NT2/D1 (cell line): ENCODE data around the gene CTSV.
"Not testable (repeated sequence)": the region's sequence is repeated elsewhere in the genome, so short reads cannot be mapped to it uniquely, and the experiment has no call there.

Source experiments
- DNase-seq: peaks from one replicate; pipeline ENCODE4 v3.0.0-alpha.2; 2011; ENCODE audit warnings: low read depth, low spot score
- H3K27me3 ChIP-seq: 2 replicates; pipeline ENCODE4 v1.6.0; 2011; ENCODE audit warnings: mild to moderate bottlenecking; ENCODE audit not compliant: insufficient read length, insufficient read depth
- H3K36me3 ChIP-seq: 2 replicates; pipeline ENCODE4 v1.6.1; 2011; ENCODE audit warnings: mild to moderate bottlenecking, low read length, mixed read lengths; ENCODE audit not compliant: insufficient read depth, insufficient read length
- H3K4me1 ChIP-seq: 2 replicates; pipeline ENCODE4 v1.5.1; 2011; ENCODE audit not compliant: insufficient read depth, insufficient read length
- H3K4me3 ChIP-seq: 2 replicates; pipeline ENCODE4 v1.5.1; 2011; ENCODE audit warnings: low read depth; ENCODE audit not compliant: insufficient read length
- H3K9ac ChIP-seq: 2 replicates; pipeline ENCODE4 v1.6.0; 2011; ENCODE audit warnings: low read depth; ENCODE audit not compliant: insufficient read length
- H3K9me3 ChIP-seq: 2 replicates; pipeline ENCODE4 v1.5.1; 2011; ENCODE audit warnings: mild to moderate bottlenecking, low read length; ENCODE audit not compliant: insufficient read depth
- SUZ12 ChIP-seq: IDR thresholded peaks from 2 replicates; pipeline ENCODE4 v1.6.1; 2011; ENCODE audit not compliant: insufficient read length, insufficient read depth; ENCODE audit errors: extremely low read depth
- YY1 ChIP-seq: IDR thresholded peaks from 2 replicates; pipeline ENCODE4 v1.6.1; 2011; ENCODE audit not compliant: insufficient read length, insufficient read depth
- ZNF274 ChIP-seq: IDR thresholded peaks from 2 replicates; pipeline ENCODE4 v1.6.1; 2011; ENCODE audit warnings: mild to moderate bottlenecking, low read depth, low read length

Gene CTSV

DNA sequence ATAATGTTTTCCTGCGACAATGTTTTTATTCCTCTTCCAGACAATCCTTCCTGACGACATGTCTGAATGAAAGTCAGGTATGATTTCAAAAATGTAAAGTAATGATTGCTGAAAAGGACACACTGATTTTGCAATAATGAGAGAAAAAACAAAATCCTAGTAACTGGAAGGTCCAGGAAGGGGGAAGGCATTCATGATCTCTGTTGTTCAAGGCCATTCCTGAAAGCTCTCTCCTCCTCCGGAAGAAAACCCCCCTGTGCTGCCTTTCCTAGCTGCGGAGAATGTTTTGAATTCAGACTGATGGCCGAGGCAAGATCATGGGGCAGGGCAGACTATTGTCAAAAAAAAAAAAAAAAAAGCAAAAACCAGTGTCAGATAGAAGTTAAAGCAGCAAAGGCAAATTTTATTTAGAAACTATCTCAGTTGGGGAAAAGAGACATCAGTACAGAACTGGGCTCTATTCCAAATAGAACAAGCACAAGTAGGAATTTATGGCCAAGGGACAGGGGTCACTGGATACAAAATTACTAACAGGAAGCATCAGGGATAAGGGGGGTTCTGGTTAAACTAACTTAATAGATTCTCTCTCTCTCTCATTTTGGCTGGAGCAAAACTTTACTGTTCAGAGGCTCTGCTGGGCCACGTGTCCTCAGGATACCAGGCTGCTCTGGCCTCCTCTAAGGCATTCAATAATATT is 36.5 kb upstream of the CTSV start:
- no peak overlapping the region for H3K9ac ChIP-seq
- no peak for DNase-seq
- H3K4me3 ChIP-seq, result no peak overlapping the region
- no peak for TF ChIP-seq SUZ12
- no peak for TF ChIP-seq ZNF274
- TF ChIP-seq YY1, result no peak
- H3K9me3 ChIP-seq, result no peaks in the 10 kb centered on the region
- H3K27me3 ChIP-seq, result no peaks in the 10 kb centered on the region
- no peaks in the 10 kb centered on the region for H3K36me3 ChIP-seq
- peaks cover 8% of the 10 kb centered on the region for H3K4me1 ChIP-seq

DNA sequence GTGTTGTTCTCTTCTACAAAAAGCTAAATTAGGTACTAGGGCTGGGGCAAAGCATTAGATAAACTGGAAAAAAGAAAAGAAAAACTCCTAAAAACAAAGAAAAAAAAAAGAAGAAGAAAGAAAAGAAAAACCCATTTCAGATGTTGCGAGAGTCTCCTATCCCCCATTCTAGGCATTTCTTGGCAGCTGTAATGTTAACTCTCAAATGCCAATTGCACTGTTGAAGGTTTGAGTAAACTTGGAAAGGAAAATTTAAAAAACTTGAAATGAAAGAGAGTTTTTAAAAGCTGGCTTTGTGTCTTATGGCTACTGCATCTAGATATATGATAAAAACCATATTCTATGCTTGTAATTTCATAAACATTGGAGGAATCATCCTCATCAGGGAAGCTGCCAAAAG is 34.6 kb upstream of the CTSV start:
- TF ChIP-seq ZNF274, result no peak
- TF ChIP-seq YY1, result no peak
- TF ChIP-seq SUZ12, result no peak
- DNase-seq, result no peak

DNA sequence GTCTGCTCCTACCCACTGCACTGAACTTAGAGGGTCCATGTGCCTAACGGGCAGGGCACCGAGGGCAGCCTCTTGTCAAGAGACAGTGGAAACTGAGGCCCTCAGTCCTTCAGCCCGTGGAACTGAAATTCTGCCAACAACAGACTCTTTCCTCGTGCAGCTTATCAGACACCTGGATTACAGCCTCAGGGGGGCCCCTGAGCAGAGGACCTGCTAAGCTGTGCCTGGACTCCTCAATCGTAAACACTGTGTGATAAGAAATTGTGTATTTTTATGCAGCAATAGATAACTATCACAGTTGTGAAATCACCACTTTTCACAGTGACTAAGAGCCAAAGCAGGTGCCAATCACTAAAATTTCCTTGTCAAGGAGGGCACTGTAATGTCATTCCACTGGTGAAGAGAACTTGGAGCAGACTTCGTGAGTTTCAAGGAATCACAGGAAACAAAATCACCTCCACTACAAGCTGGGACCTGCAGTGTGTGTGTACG is 33.4 kb upstream of the CTSV start:
- TF ChIP-seq ZNF274, result no peak
- no peak for TF ChIP-seq SUZ12
- TF ChIP-seq YY1, result no peak
- Histone ChIP-seq H3K4me1 (peaks cover 6% of the 10 kb centered on the region), H3K4me3 (no peak overlapping the region), H3K9me3 (no peaks in the 10 kb centered on the region), H3K9ac (peak overlapping the region; percentile 44), H3K36me3 (no peaks in the 10 kb centered on the region), H3K27me3 (no peaks in the 10 kb centered on the region)
- DNase-seq, result no peak

More for the DNA sequence above, 34.6 kb upstream of the CTSV start:
- H3K4me1 ChIP-seq, result peaks cover 8% of the 10 kb centered on the region
- H3K9ac ChIP-seq, result no peak overlapping the region
- no peak overlapping the region for H3K4me3 ChIP-seq
- H3K27me3 ChIP-seq, result no peaks in the 10 kb centered on the region
- no peaks in the 10 kb centered on the region for H3K9me3 ChIP-seq
- H3K36me3 ChIP-seq, result no peaks in the 10 kb centered on the region

DNA sequence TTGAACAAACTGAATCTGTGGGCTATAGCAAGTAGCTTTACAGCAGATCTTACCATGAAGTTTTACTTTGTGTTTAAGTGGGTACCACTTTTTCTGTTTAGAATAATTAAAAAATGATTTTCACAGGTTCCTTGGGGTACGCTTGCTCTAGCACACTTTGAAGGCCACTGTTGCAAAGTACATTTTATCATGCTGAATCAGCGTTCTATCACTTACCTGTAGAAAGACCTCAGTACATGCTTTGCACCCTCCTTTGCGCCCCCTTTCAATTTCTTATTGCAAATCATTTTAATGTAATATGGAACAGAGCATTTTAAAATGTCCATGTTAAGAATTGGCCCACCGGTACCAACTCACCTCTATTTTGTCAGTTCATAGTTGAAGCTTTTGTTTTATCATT is 31.4 kb upstream of the CTSV start:
- H3K4me1 ChIP-seq, H3K27me3 ChIP-seq, H3K4me3 ChIP-seq, H3K36me3 ChIP-seq, H3K9ac ChIP-seq, DNase-seq, H3K9me3 ChIP-seq: not testable (repeated sequence)

DNA sequence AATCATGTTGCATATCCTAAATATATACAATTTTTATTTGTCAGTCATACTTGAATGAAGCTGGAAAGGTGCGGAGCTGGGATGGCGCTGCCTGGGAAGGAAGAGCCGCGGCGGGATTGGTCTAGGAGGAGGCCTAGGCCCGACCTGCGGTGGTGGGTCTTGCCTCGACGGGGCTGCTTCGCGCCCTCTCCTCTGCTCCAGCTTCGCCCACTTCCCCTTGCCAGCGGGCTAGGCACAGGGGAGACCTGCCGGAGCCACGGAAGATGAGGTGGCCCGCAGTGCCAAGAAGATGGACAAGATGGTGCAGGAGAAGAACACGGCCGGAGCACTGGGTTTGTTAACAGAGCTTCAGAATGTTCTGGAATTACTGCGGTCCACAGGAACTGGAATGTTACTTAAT is 28.5 kb upstream of the CTSV start:
- Histone ChIP-seq H3K4me3 (no peak overlapping the region), H3K4me1 (no peaks in the 10 kb centered on the region), H3K27me3 (no peaks in the 10 kb centered on the region), H3K36me3 (no peaks in the 10 kb centered on the region), H3K9me3 (no peaks in the 10 kb centered on the region), H3K9ac (no peak overlapping the region)
- no peak for TF ChIP-seq ZNF274
- TF ChIP-seq SUZ12, result no peak
- TF ChIP-seq YY1, result no peak
- no peak for DNase-seq

DNA sequence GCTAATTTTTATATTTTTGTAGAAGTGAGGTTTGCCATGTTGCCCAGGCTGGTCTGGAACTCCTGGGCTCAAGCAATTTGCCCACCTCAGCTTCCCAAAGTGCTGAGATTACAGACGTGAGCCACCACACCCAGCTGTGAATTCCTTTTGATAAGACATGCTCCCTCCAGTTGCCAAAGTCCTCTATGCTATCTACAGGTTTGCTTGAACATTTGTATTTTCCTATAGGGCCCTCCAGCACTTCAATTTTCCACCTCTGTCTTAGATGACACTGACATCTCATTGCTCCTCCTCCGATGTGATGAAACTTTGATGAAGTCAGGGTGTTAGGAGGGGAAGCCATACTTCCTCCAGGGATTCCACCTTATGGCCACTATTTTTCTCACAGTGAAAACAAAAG is 25.2 kb upstream of the CTSV start:
- no peak for DNase-seq
- TF ChIP-seq SUZ12 (no peak), YY1 (no peak), ZNF274 (no peak)
- Histone ChIP-seq H3K4me3 (no peak overlapping the region), H3K4me1 (no peaks in the 10 kb centered on the region), H3K9ac (no peak overlapping the region), H3K9me3 (no peaks in the 10 kb centered on the region), H3K27me3 (no peaks in the 10 kb centered on the region), H3K36me3 (no peaks in the 10 kb centered on the region)

DNA sequence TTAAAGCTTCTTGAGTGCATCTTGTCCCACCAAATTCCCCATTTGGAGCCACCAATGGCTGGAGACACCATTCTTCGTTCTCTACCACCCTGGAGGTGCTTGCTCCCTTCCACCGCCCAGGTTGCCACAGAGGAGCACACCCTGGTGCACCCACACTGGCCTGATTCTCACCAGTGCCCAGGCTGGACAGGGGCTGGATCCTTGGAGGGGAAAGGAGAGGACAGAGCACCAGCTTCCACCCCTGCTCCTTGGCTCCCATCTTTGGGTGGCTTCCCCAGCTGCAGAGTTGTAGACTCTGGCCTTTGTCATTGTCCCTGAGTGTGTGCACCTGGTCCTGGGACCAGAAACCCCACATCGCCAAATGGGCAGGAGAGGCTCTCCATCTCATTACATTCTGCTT is 21.9 kb upstream of the CTSV start:
- no peaks in the 10 kb centered on the region for H3K36me3 ChIP-seq
- no peaks in the 10 kb centered on the region for H3K4me1 ChIP-seq
- TF ChIP-seq SUZ12 (no peak), YY1 (no peak), ZNF274 (no peak)
- H3K9ac ChIP-seq, result no peak overlapping the region
- H3K27me3 ChIP-seq, result no peaks in the 10 kb centered on the region
- DNase-seq, result no peak
- H3K9me3 ChIP-seq, result no peaks in the 10 kb centered on the region
- no peak overlapping the region for H3K4me3 ChIP-seq

DNA sequence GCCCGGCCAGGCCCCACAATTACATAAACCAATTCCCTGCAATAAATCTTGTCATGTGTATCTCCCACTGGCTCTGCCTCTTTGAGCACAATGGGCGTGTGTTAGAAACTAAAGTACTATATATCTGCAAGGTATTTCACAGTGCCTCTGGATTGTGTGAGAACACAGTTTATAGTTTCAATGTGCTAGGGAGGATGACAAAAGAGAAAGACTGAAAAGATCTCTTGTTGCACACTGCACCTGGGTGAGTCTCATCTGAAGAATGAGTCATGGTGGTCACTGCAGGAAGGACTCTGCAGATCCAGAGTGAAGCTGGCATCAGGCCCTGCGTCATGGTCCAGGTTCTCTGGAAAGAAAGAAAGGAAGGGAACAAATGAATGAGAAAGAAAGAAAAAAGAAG is 20.7 kb upstream of the CTSV start:
- no peak for DNase-seq

More for the DNA sequence above, 20.7 kb upstream of the CTSV start:
- Histone ChIP-seq H3K4me1 (peaks cover 2% of the 10 kb centered on the region), H3K27me3 (no peaks in the 10 kb centered on the region), H3K4me3 (no peak overlapping the region), H3K9ac (no peak overlapping the region), H3K36me3 (no peaks in the 10 kb centered on the region), H3K9me3 (no peaks in the 10 kb centered on the region)
- TF ChIP-seq ZNF274 (no peak), SUZ12 (no peak), YY1 (no peak)
